Peyer's patch (tissue), 4 donors: Measurements from ENCODE around the gene FAM184A. TPM values are rescaled to one million over a fixed set of nuclear protein-coding genes. Genes with fewer than 3 reads are reported as not detected.
"Not testable (repeated sequence)": the region's sequence is repeated elsewhere in the genome, so short reads cannot be mapped to it uniquely, and the experiment has no call there.

Experiments
- DNase-seq, 3 donors: peaks; one replicate each; pipeline ENCODE4 v3.0.0-alpha.2; 2017 to 2019
- H3K27ac ChIP-seq, 4 donors: fragments of 200-600 bp; sonication (generic); one replicate each; pipeline ENCODE4 v1.5.1; 2016 to 2019
- H3K27me3 ChIP-seq, 2 donors: fragments of 200-600 bp; sonication (generic); one replicate each; pipeline ENCODE4 v1.5.1; 2019
- H3K36me3 ChIP-seq, 3 donors: fragments of 200-600 bp; sonication (generic); one replicate each; pipeline ENCODE4 v1.5.1; 2016 to 2019
- H3K4me1 ChIP-seq, 4 donors: fragments of 200-600 bp; sonication (generic); one replicate each; pipeline ENCODE4 v1.5.1; 2016 to 2019
- H3K4me3 ChIP-seq, 4 donors: fragments of 200-600 bp; sonication (generic); 1 replicate in 3 of 4; 2 replicates in 1 of 4; pipeline ENCODE4 v1.5.1; 2016 to 2019; ENCODE audit warnings: mild to moderate bottlenecking in 1 of 4
- H3K9me3 ChIP-seq, 4 donors: fragments of 200-600 bp; sonication (generic); one replicate each; pipeline ENCODE4 v1.5.1; 2016 to 2019; ENCODE audit warnings: mild to moderate bottlenecking in 1 of 4
- POLR2A ChIP-seq, 2 donors: fragments of 450-650 bp; IDR thresholded peaks; one replicate each; pipeline ENCODE4 v1.5.1; 2017; ENCODE audit warnings: antibody characterized with exemption in 2 of 2, mild to moderate bottlenecking in 2 of 2, moderate library complexity in 2 of 2
- total RNA-seq, 4 donors: library from RNA; depleted of rRNA; stranded (reverse); fragments of >200 nt; gene quantifications; one replicate each; pipeline ENCODE4 v1.1.0, GENCODE V29; 2016
- TF ChIP-seq, protein P1 (sequence below), 6 experiments: fragments of 450-650 bp in 4 of 6; fragments of 200-600 bp in 2 of 6; sonication (generic) in 1 of 6; IDR thresholded peaks; one replicate each; pipeline ENCODE4 v1.5.1; 2017 to 2019; ENCODE audit warnings: antibody characterized with exemption in 6 of 6, mild to moderate bottlenecking in 3 of 6, moderate library complexity in 1 of 6

FAM184A gene
- total RNA-seq, 4 donors from 2014 or later: 2.7 to 11.9 (median 8.8) TPM

DNA sequence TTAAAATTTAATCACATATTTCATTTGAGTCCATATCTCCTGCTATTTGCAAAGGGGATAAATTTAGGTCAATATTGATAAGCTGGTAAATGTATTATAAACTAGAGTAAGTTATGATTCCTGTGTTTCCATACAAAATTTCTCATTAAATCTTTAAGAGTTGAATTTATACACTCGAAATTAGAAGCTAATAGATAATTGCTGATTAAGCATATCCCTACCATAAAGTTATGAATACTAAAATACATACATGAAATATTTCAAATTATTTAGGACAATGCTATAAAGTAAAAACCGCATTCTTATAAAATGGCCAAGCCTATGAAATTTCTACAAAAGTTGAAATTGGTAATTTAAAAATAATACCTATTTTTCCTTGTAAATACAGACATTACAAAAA lies 71.5 kb downstream of the FAM184A start:
- Histone ChIP-seq H3K27me3 (no peaks in the 10 kb centered on the region), H3K27ac (no peak overlapping the region), H3K9me3 (no peaks in the 10 kb centered on the region), H3K36me3 (no peaks in the 10 kb centered on the region), H3K4me1 (no peaks in the 10 kb centered on the region), H3K4me3 (no peak overlapping the region)
- no peak for TF ChIP-seq POLR2A (IDR thresholded peaks at IDR 0.05)
- no peak for DNase-seq

- DNase-seq: no peak
- Histone ChIP-seq H3K36me3 (no peaks in the 10 kb centered on the region), H3K4me3 (no peak overlapping the region), H3K9me3 (no peaks in the 10 kb centered on the region), H3K27ac (no peak overlapping the region), H3K4me1 (no peaks in the 10 kb centered on the region), H3K27me3 (no peaks in the 10 kb centered on the region)
- TF ChIP-seq POLR2A (IDR thresholded peaks at IDR 0.05): no peak
- TF ChIP-seq, protein P1, sequence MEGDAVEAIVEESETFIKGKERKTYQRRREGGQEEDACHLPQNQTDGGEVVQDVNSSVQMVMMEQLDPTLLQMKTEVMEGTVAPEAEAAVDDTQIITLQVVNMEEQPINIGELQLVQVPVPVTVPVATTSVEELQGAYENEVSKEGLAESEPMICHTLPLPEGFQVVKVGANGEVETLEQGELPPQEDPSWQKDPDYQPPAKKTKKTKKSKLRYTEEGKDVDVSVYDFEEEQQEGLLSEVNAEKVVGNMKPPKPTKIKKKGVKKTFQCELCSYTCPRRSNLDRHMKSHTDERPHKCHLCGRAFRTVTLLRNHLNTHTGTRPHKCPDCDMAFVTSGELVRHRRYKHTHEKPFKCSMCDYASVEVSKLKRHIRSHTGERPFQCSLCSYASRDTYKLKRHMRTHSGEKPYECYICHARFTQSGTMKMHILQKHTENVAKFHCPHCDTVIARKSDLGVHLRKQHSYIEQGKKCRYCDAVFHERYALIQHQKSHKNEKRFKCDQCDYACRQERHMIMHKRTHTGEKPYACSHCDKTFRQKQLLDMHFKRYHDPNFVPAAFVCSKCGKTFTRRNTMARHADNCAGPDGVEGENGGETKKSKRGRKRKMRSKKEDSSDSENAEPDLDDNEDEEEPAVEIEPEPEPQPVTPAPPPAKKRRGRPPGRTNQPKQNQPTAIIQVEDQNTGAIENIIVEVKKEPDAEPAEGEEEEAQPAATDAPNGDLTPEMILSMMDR (IDR thresholded peaks at IDR 0.05): no peak
Observed at GRCh38 chr6:119002069-119002468, 76.4 kb downstream of the FAM184A start.

DNA sequence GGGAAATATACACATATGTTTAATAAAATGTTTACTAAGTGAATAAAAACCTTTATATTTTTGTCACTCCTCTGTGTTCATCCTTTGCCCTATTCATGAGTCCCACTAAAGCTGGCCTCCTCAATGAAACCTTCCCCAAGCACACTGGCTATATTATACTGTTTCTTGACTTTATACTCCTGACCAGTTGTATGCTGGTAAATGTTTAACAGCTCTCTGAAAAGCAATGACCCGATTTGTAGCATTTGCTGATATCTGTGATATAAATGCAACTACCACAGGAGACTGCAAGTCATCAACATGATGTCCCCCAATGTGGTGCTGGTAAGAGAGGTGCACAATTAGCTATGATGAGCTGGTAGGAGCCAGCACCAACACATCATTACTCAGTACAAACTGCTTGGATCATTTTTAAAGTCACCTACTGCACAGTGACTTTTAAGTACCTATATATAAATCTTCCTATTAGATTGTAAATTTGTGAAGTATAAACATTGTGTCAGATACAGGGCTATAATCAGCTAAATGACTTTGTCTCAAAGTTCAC lies 78.9 kb downstream of the FAM184A start:
- H3K27ac ChIP-seq: no peak overlapping the region
- no peaks in the 10 kb centered on the region for H3K9me3 ChIP-seq
- TF ChIP-seq POLR2A (IDR thresholded peaks at IDR 0.05): no peak
- TF ChIP-seq, protein P1 (IDR thresholded peaks at IDR 0.05): no peak
- no peaks in the 10 kb centered on the region for H3K27me3 ChIP-seq
- no peak for DNase-seq
- H3K36me3 ChIP-seq: no peaks in the 10 kb centered on the region
- H3K4me1 ChIP-seq: no peaks in the 10 kb centered on the region
- no peak overlapping the region for H3K4me3 ChIP-seq

DNA sequence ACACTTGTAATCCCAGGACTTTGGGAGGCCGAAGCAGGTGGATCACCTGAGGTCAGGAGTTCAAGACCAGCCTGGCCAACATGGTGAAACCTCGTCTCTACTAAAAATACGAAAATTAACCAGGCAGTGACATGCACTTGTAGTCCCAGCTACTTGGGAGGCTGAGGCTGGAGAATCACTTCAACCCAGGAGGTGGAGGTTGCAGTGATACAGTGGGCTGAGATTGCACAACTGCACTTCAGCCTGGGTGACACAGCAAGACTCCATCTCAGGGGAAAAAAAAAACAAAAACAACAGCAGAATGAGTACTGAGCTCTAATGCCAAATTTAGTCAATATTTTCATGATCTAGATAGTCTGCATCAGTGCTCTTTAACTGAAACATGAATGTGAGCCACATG lies 81.0 kb downstream of the FAM184A start:
- DNase-seq, H3K9me3 ChIP-seq, H3K27ac ChIP-seq, H3K27me3 ChIP-seq, H3K36me3 ChIP-seq, H3K4me1 ChIP-seq, H3K4me3 ChIP-seq: not testable (repeated sequence)

DNA sequence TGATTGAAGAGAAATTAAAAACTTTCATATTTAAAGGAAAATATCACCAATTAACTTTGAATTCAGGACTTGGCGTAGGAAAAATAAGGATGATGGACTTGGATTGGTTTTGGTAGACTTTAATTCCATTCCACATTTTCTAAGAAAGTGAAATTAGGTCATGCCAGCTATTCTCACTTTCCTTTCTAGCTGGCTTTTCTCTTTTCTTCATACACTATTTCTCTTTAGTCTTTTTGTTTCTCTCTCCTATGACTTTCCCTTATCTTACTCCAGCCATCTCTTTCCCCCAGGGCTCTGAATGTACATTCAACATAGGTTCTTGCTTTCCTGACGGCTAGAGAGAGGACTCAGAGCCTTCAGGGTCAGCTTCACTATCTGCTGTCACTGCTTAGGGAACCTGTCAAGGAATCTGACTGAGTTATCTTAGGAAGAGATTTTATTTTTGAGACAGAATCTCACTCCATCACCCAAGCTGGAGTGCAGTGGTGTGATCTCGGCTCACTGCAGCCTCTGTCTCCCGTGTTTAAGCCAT lies 82.1 kb downstream of the FAM184A start:
- no peak for DNase-seq
- Histone ChIP-seq H3K9me3 (no peaks in the 10 kb centered on the region), H3K36me3 (no peaks in the 10 kb centered on the region), H3K4me1 (no peaks in the 10 kb centered on the region), H3K27me3 (no peaks in the 10 kb centered on the region), H3K4me3 (no peak overlapping the region), H3K27ac (no peak overlapping the region)
- TF ChIP-seq, protein P1 (IDR thresholded peaks at IDR 0.05): no peak
- TF ChIP-seq POLR2A (IDR thresholded peaks at IDR 0.05): no peak

DNA sequence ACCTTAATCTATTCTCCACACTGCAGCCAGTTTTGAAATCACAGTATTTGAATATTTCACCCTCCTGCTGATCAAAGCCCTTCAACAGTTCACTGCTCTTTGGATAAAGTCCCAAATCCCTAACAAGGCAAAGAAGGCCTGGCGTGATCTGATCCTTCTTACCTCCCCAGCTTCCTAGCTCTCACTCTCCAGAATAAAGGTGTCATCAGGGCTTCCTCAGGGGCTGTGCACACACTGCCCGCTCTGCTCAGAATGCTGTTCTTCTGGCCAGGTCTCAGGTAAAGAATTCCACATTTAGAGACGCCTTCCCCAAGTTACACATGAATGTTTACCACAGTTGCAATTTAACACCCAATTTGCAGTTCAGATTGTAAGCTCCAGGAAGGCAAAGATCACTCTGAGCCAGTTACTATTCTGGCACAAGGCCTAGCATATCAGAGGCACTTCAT lies 84.6 kb downstream of the FAM184A start:
- Histone ChIP-seq H3K27ac (no peak overlapping the region), H3K4me1 (no peaks in the 10 kb centered on the region), H3K9me3 (no peaks in the 10 kb centered on the region), H3K36me3 (no peaks in the 10 kb centered on the region), H3K4me3 (no peak overlapping the region), H3K27me3 (no peaks in the 10 kb centered on the region)
- TF ChIP-seq POLR2A (IDR thresholded peaks at IDR 0.05): no peak
- TF ChIP-seq, protein P1 (IDR thresholded peaks at IDR 0.05): no peak
- no peak for DNase-seq

DNA sequence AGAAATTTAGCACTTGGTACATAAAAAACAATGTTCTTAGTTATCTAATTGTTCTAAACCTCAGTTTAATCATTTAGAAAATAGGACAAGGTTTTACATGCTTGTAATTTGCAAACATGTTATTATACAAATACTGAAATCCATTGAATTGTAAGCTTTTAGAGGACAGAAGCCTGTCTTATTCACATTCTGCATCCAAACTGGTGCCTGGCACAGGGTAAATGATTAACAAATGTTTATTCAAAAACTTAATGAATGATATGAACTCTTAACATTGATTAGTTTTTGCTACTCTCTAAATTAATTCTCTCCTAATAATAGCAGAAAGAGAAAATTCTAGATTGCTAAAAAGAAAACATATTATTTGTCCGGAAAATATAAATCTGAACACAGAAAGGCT lies 85.1 kb downstream of the FAM184A start:
- no peak overlapping the region for H3K27ac ChIP-seq
- no peak for DNase-seq
- no peaks in the 10 kb centered on the region for H3K9me3 ChIP-seq
- H3K27me3 ChIP-seq: no peaks in the 10 kb centered on the region
- no peak overlapping the region for H3K4me3 ChIP-seq
- no peaks in the 10 kb centered on the region for H3K4me1 ChIP-seq
- no peaks in the 10 kb centered on the region for H3K36me3 ChIP-seq
- TF ChIP-seq POLR2A (IDR thresholded peaks at IDR 0.05): no peak
- TF ChIP-seq, protein P1 (IDR thresholded peaks at IDR 0.05): no peak
